Measurements from ENCODE around the gene COX19. TPM values are rescaled to one million over a fixed set of nuclear protein-coding genes. Genes with fewer than 3 reads are reported as not detected.

COX19 gene
- total and polyA plus RNA-seq, 2 donors (not counting 1 experiment from before 2014, with no cell fraction given): 14.7 to 38.3 TPM

DNA sequence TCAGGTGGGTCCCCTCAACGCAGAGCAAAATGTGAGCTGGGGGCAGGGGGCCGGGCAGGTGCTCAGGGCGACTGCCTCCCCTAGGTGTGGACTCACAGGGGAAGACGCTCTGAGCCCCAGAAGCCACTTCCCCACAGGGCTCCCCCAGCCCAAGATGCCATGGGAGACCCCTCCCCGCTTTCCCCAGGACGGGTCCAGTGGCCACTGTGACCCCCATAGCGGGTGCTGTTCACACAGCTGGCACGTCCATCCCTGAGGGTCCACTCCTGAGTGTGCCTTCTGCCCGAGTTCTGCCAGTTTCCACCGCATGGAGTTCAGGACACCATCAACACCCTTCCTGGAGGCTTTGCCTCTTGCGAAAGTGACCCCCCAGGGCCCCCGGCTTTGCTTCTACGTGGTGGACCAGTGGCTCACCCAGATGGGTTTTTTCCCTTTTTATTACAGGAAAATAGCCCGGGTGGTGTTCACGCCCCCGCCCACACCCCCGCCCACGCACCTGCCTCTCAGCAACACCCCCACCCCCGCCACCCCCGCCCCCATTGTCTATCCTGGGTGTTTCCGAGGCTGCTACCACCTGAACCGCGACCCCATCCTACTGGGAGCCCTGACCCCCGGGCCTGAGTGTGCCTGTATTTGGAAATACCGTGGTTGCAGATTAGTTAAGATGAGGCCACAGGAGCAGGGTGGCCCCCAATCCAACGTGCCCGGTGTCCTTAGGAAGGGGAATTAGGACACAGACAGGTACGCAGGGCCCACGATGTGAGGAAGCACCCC lies 52.8 kb downstream of the COX19 start:
- Histone ChIP-seq H3K27me3 (replicated peaks in 1 of 4; ENCODE audit: control extremely low read depth in 1 of 4, control insufficient read depth in 3 of 4, insufficient read depth in 4 of 4, low read length in 3 of 4) (no peaks in the 10 kb centered on the region), H2AFZ (ENCODE audit: insufficient read depth, low read depth, low read length, poor library complexity, severe bottlenecking) (peak overlapping the region; percentile 87), H3K36me3 (replicated peaks in 1 of 2; ENCODE audit: control extremely low read depth in 1 of 2, control insufficient read depth in 1 of 2, extremely low read depth in 1 of 2, insufficient read depth in 2 of 2, low read length in 1 of 2) (no peaks in the 10 kb centered on the region), H3K9me3 (ENCODE audit: control extremely low read depth in 1 of 3, control insufficient read depth in 2 of 3, insufficient read depth in 1 of 3, low read length in 2 of 3) (peaks cover 0 to 4% (median 0%) of the 10 kb centered on the region in 3 donors), H3K4me1 (ENCODE audit: control insufficient read depth in 2 of 2, insufficient read depth in 2 of 2, low read length in 2 of 2) (peaks cover 30 to 51% of the 10 kb centered on the region in 2 donors), H3K79me2 (ENCODE audit: control insufficient read depth, insufficient read depth, low read length) (no peaks in the 10 kb centered on the region), H3K4me2 (replicated peaks; ENCODE audit: low read depth, low read length, poor library complexity, severe bottlenecking) (peak overlapping the region; percentile 97), H3K27ac (ENCODE audit: low read length in 2 of 2) (peak overlapping the region; percentile 84 to 85), H3K9ac (ENCODE audit: low read length) (peak overlapping the region; percentile 72), H4K20me1 (ENCODE audit: control insufficient read depth, insufficient read depth, low read length, poor library complexity, severe bottlenecking) (no peaks in the 10 kb centered on the region), H3K4me3 (ENCODE audit: control extremely low read depth in 1 of 5, extremely low read depth in 1 of 5, insufficient read depth in 1 of 5, low read depth in 2 of 5, low read length in 4 of 5) (peak overlapping the region; percentile 21 to 67 (median 55))
- ATAC-seq (ENCODE audit: low read depth) (no peak), DNase-seq (peak; percentile 44)
- Mint-ChIP-seq H3K4me3 (peak overlapping the region; percentile 88), H3K4me1 (peaks cover 34% of the 10 kb centered on the region), H3K27ac (peak overlapping the region; percentile 93), H3K27me3 (no peaks in the 10 kb centered on the region), H3K9me3 (ENCODE audit: insufficient read depth) (no peaks in the 10 kb centered on the region)
- ChIA-PET POLR2A (interaction anchor here (0.6 to 1.2 kb wide), 6 partner anchors 11 to 53 kb away, joined by 3 to 6 read pairs (median 4); partner anchors contain the start of gene COX19), CTCF (interaction anchor here (0.7 to 3.1 kb wide), 7 partner anchors 12 to 254 kb away, joined by 3 to 14 read pairs (median 4); no protein-coding TSS in a partner anchor)
- TF ChIP-seq, protein P1, sequence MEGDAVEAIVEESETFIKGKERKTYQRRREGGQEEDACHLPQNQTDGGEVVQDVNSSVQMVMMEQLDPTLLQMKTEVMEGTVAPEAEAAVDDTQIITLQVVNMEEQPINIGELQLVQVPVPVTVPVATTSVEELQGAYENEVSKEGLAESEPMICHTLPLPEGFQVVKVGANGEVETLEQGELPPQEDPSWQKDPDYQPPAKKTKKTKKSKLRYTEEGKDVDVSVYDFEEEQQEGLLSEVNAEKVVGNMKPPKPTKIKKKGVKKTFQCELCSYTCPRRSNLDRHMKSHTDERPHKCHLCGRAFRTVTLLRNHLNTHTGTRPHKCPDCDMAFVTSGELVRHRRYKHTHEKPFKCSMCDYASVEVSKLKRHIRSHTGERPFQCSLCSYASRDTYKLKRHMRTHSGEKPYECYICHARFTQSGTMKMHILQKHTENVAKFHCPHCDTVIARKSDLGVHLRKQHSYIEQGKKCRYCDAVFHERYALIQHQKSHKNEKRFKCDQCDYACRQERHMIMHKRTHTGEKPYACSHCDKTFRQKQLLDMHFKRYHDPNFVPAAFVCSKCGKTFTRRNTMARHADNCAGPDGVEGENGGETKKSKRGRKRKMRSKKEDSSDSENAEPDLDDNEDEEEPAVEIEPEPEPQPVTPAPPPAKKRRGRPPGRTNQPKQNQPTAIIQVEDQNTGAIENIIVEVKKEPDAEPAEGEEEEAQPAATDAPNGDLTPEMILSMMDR (IDR thresholded peaks at IDR 0.05): no peak
- TF ChIP-seq EZH2 (IDR thresholded peaks at IDR 0.05; ENCODE audit: borderline replicate concordance, insufficient read depth, low read depth, low read length, poor library complexity, severe bottlenecking): no peak
- 44% methylated on average over 19 of the region's 29 CpGs for WGBS (ENCODE audit: insufficient coverage)
- intact Hi-C loops (cut with micrococcal nuclease): loop anchor here (1.0 to 5.0 kb wide), 3 partner anchors 12 to 100 kb away; partner anchors contain the start of gene COX19

Data from B cell (primary cell).